ENCODE results near the gene RASGRF2. TPM values are rescaled to one million over a fixed set of nuclear protein-coding genes. Genes with fewer than 3 reads are reported as not detected.

RASGRF2 gene
- total and polyA plus RNA-seq, 2 of the 8 experiments (the other 6 are each of a cell fraction or from before 2014, with no cell fraction given), result 2.6 to 29.5 TPM

DNA sequence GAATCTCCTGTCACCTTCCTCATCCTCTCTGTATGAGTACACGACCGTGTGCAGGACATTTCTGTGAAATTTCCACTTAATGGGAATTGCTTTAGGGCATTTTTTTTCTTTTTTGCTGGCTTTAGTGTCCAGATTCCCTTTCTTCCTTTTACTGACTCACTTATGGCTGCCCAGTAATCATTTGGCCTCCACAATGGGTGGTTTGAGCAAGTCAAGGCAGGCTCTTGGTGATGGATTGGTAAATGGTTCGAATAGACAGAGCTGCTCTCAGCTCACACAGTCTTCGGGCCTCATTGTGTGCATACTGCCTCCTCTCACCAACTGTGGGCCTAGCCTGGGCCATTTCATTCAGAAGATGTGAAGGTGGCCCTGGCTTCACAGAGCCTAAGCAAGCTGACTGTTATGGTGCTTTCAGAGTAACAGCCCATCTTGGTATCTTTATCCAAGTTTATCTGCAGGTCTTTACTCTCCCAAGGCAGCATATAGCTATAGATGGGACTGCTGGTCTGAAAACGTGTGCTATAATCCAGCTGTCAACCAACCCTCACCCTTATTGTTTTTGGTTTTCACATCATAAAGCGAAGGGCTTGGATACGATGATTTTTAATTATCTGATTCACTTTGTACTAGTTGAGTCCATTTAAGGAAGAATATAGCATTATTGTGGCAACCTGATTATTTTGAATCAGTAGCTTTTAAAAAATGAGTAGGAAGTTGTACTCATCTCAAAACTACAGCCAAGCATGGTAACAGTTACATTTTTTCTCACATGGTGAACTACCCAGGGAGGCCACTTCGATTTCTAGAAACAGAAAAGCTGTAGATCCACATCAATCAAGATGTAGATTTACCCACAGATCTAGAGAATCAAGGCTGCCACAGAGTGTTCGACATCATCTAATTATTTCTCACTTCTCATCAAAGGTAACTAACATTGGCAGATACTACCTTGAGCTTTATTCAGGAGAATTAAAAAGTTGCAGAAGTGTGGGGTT is 222.5 kb downstream of the RASGRF2 start:
- Histone ChIP-seq H2AK5ac (ENCODE audit: low read depth, low read length) (no peak overlapping the region), H2BK12ac (ENCODE audit: low read depth, low read length) (no peak overlapping the region), H3K14ac (ENCODE audit: insufficient read length) (no peak overlapping the region), H3K9ac (replicated peaks in 1 of 4; ENCODE audit: extremely low read depth in 1 of 4, low read depth in 3 of 4, low read length in 3 of 4) (no peak overlapping the region), H3K18ac (ENCODE audit: extremely low read depth, low read length) (no peak overlapping the region), H4K8ac (ENCODE audit: extremely low read depth, insufficient read depth, low read length) (no peak overlapping the region), H3K23me2 (ENCODE audit: low read depth, low read length) (no peaks in the 10 kb centered on the region), H3K9me3 (ENCODE audit: insufficient read depth in 2 of 2, low read depth in 1 of 2, low read length in 1 of 2) (no peaks in the 10 kb centered on the region), H4K5ac (ENCODE audit: insufficient read length, low read depth, low read length) (no peak overlapping the region), H3K56ac (replicated peaks; ENCODE audit: insufficient read length, low read depth, low read length) (no peak overlapping the region), H2BK120ac (replicated peaks; ENCODE audit: low read depth, low read length) (no peak overlapping the region), H2BK15ac (ENCODE audit: low read length) (no peak overlapping the region), H2BK5ac (ENCODE audit: low read depth, low read length) (no peak overlapping the region), H3K27ac (ENCODE audit: low read depth, low read length) (no peak overlapping the region), H3K23ac (ENCODE audit: insufficient read length) (no peak overlapping the region), H2BK20ac (ENCODE audit: low read length) (no peak overlapping the region), H3K36me3 (ENCODE audit: control insufficient read depth in 2 of 4, insufficient read depth in 4 of 4, low read length in 3 of 4) (no peaks in the 10 kb centered on the region), H3K79me1 (ENCODE audit: low read depth, low read length) (no peaks in the 10 kb centered on the region), H4K91ac (replicated peaks; ENCODE audit: insufficient read length, low read length) (no peak overlapping the region), H3K4me3 (ENCODE audit: extremely low read depth in 1 of 4, insufficient read depth in 2 of 4, low read depth in 3 of 4, low read length in 4 of 4) (no peak overlapping the region), H3K4ac (replicated peaks; ENCODE audit: insufficient read length, low read depth, low read length) (no peak overlapping the region), H3K79me2 (ENCODE audit: control insufficient read depth in 1 of 2, insufficient read depth in 2 of 2, low read length in 2 of 2) (no peaks in the 10 kb centered on the region), H3K4me2 (ENCODE audit: insufficient read depth in 1 of 2, low read depth in 2 of 2, low read length in 2 of 2) (no peak overlapping the region), H4K20me1 (replicated peaks in 1 of 2; ENCODE audit: control insufficient read depth in 1 of 2, insufficient read depth in 2 of 2, low read length in 2 of 2) (no peaks in the 10 kb centered on the region), H2AFZ (ENCODE audit: low read length) (no peak overlapping the region), H3K27me3 (replicated peaks in 1 of 4; ENCODE audit: control insufficient read depth in 3 of 4, extremely low read depth in 1 of 4, insufficient read depth in 3 of 4, low read length in 3 of 4) (no peaks in the 10 kb centered on the region), H3K4me1 (replicated peaks in 1 of 4; ENCODE audit: control insufficient read depth in 3 of 4, insufficient read depth in 4 of 4, low read length in 3 of 4) (peaks cover 2 to 11% (median 9%) of the 10 kb centered on the region in 4 experiments; a peak in 6 of 7 replicates)
- DNase-seq (ENCODE audit: low read depth in 1 of 2, low spot score in 2 of 2) (no peak), FAIRE-seq (no peak)
- 93% methylated on average over 9 of the region's 9 CpGs; no CpG with 5 or more reads in 1 of the 2 experiments for WGBS, 2 experiments (ENCODE audit: extremely low coverage in 1 of 2, insufficient coverage in 1 of 2, insufficient read length in 1 of 2, insufficient replicate concordance in 2 of 2, low coverage in 1 of 2, low lambda C conversion rate in 2 of 2, missing lambda C conversion rate in 1 of 2)
- ChIA-PET POLR2A (ENCODE audit: partially characterized antibody) (interaction anchor here (1.0 kb wide), 1 partner anchor 183 kb away, joined by 3 read pairs; no protein-coding TSS in a partner anchor), CTCF (ENCODE audit: partially characterized antibody) (interaction anchor here (0.6 to 3.2 kb wide), 14 partner anchors 11 to 496 kb away, joined by 3 to 53 read pairs (median 5); no protein-coding TSS in a partner anchor)
- TF ChIP-seq BACH1 (IDR thresholded peaks at IDR 0.05; ENCODE audit: low read length), result no peak
- no peak for TF ChIP-seq CBX5 (IDR thresholded peaks at IDR 0.05; ENCODE audit: low read depth, low read length)
- TF ChIP-seq, protein P1, sequence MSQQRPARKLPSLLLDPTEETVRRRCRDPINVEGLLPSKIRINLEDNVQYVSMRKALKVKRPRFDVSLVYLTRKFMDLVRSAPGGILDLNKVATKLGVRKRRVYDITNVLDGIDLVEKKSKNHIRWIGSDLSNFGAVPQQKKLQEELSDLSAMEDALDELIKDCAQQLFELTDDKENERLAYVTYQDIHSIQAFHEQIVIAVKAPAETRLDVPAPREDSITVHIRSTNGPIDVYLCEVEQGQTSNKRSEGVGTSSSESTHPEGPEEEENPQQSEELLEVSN (IDR thresholded peaks at IDR 0.05), result no peak
- TF ChIP-seq PHF8 (conservative IDR thresholded peaks at IDR 0.05; ENCODE audit: low read depth, low read length), result no peak
- TF ChIP-seq RAD21 (IDR thresholded peaks at IDR 0.05 in 1 of 2, conservative IDR thresholded peaks at IDR 0.05 in 1 of 2; ENCODE audit: low read depth in 2 of 2, low read length in 2 of 2), result no peak
- TF ChIP-seq RXRA (IDR thresholded peaks at IDR 0.05; ENCODE audit: insufficient read depth, low read depth, low read length), result no peak

Data from H1 (cell line).